NCI-H2227 (cell line): ENCODE data around the gene GRHPR.
"Not testable (repeated sequence)": the region's sequence is repeated elsewhere in the genome, so short reads cannot be mapped to it uniquely, and the experiment has no call there.

Source experiments
- DNase-seq: peaks from one replicate; lab custom pipeline; 2025; ENCODE audit not compliant: unreplicated experiment; lab: John Stamatoyannopoulos, UW

Gene GRHPR

GRCh38 chr9:37422289-37423104 is at the start of gene GRHPR:
GRHPR (plus strand) TSS chr9:37422696; CDS start chr9:37422751, 55 bp downstream.
- peak; percentile 80 for DNase-seq

GRCh38 chr9:37372839-37373238 is 49.7 kb upstream of the GRHPR start:
- DNase-seq = no peak

- DNase-seq = no peak
Measured at GRCh38 chr9:37373621-37374020, 48.9 kb upstream of the GRHPR start.

GRCh38 chr9:37374892-37375291 is 47.6 kb upstream of the GRHPR start:
- no peak for DNase-seq

DNA sequence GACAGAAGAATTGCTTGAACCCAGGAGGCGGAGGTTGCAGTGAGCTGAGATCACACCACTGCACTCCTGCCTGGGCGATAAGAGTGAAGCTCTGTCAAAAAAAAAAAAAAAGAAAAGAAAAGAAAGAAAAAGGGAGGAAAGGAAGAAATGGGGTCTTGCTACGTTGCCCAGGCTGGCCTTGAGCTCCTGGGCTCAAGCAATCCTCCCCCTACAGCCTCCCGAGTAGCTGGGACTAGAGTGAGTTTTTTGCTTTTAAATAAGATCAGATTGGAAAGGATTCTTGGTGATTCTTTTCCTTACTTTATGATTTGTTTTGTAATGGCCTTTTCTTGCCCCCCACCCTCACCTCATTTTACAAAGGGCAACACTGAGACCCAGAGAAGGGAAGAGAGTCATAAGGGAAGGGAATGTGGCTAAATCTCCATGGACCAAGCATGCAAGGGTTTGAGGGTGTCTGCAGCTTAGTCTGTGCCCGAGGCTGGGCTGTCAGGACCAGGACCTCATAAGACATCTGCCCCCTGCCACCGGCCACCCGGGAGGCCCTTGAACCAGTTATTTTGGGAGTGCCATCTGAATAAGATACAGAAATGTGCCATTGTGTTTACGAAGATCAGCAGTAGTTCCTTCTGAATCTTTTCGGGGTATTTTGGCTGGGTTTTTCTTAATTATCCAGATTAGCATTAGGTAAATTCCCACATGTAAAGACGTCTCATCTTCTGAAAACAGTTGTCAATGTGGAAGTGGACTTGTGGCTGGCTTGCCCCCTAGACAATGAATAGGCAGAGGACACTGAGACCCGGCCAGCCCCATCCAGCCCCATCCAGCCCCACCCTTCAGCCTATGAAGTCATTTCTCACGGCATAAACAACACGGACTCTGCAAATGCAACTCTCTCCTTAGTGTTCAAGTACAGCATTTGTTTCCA is 44.5 kb upstream of the GRHPR start:
- no peak for DNase-seq

DNA sequence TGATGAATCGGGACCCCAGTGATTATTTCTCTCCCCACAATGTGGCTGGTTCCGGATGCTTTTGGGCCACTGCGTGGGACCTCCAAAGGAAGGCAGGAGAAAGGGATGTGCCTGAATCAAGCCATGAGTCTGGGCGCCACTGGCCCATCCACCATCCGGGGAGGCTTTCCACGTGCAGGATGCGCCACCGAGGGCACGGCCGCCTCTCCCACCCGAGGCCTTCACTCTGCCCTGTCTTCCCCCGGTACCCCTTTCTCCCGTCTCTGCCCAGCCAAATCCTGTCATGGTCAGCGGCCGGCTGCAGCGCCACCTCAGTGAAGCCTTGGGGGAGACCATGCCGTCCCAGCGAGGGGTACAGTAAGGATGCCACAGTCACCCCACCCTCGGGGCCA is 43.9 kb upstream of the GRHPR start:
- no peak for DNase-seq

- DNase-seq = no peak
Measured at GRCh38 chr9:37379835-37380234, 42.7 kb upstream of the GRHPR start.

- DNase-seq = no peak
Measured at GRCh38 chr9:37380570-37380969, 41.9 kb upstream of the GRHPR start.

- DNase-seq = no peak
Measured at GRCh38 chr9:37381094-37381741, 41.3 kb upstream of the GRHPR start.

GRCh38 chr9:37382161-37382981 is 40.1 kb upstream of the GRHPR start:
- DNase-seq = no peak

- DNase-seq = no peak
Measured at GRCh38 chr9:37382982-37383357, 39.5 kb upstream of the GRHPR start.

- DNase-seq = no peak
Measured at GRCh38 chr9:37383393-37383792, 39.1 kb upstream of the GRHPR start.

DNA sequence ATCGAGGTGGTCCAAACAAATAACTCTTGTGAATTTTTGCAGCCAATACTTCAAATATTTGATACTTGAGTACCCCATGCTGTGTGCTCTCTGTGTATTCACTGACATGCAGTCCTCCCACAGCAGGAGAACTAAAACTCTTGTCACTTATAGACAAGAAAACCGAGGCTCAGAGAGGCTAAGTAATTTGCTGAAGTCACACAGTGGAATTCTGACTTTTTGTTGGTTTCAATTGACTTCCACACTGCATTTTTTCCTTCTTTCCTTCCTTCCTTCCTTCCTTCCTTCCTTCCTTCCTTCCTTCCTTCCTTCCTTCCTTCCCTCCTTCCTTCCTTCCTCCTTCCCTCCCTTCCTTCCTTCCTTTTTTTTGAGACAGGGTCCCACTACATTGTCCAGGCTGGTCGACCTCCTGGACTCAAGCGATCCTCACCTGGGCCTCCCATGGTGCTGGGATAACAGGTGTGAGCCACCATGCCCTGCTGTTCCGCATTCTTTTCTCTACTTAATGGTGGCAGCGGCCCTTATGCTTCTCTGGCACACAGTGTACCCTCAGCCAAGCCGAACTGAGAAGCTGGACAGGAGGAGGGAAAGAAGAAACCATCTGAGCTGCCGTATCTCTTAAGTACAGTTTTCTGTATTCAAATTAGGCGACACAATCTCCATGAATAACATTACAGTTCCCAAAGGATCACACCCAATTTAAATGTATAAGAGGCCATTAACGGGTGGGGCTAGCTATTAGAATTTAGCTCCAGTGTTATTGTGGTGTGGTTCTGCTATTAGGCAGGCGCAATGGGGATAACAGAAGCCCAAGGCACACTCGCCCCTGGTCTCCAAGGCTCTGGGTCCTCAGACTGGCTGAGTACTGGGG is 38.4 kb upstream of the GRHPR start:
- no peak for DNase-seq

GRCh38 chr9:37385286-37385685 is 37.2 kb upstream of the GRHPR start:
- DNase-seq = no peak

GRCh38 chr9:37386988-37387387 is 35.5 kb upstream of the GRHPR start:
- no peak for DNase-seq

DNA sequence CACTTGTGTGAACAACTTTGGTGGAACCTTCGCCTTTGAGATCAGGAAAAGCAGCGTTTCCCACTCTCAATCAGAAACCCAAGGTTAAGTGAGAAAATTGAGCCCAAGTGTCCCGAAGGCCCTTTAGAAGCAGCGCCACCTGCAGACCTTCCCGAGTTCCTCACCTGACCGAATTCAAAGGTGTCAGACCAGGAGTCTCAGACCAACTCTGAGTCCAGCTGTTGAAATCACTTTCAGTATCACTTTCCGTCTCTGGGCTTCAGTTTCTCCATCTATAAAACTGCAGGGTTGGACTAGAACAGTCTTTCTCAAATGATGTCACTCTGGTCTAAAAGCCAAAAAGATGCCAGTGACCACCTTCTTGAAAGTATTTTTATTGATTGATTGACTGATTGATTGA is 31.7 kb upstream of the GRHPR start:
- DNase-seq = no peak

DNA sequence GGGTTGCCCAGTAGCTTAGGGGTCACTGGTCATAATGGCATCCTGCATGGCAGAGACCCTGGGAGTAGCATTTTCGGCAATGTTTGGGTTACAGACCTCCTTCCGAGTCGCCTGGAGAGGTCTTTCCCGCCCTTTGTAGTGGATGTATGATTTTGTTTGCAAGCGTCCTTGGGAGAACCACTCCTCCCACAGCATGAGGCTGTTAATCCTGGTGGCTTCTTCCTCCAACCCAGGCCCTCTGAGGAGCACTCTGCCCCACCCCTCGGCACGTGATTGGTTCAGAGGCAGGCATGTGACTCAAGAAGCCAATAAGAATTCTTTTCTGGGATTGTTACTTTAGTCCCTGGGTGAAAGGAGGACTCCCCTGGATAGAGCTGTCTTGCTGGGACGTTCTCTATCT is 30.2 kb upstream of the GRHPR start:
- no peak for DNase-seq

GRCh38 chr9:37395229-37395628 is 27.3 kb upstream of the GRHPR start:
- no peak for DNase-seq

DNA sequence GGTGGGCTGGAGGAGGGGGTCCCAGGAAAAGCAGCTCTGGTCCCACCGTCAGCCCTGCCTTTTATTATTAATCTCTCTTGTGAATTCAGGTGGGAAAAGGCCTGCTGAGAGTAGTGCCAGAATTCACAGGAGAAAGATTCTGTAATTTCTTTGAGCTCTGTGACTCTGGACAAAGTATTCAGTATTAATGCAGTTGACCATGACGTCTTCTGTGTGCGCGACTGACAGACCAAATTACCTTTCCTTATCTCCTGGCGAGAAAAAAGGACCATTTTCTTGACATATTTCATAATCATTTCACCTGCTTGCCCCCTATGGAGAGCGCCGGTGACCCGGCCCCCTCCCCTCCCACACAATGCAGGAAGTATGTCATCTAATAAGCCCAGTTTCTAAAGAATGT is 26.8 kb upstream of the GRHPR start:
- no peak for DNase-seq

DNA sequence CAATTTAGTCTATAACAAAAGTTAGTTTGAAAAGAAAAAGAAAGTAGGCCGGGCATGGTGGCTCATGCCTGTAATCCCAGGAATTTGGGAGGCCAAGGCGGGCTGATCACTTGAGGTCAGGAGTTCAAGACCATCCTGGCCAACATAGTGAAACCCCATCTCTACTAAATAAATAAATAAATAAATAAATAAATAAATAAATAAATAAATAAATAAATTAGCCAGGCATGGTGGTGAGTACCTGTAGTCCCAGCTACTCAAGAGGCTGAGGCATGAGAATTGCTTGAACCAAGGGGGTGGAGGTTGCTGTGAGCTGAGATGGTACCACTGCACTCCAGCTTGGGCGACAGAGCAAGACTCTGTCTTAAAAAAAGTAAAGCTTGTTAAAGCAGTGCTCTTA is 24.5 kb upstream of the GRHPR start:
- not testable (repeated sequence) for DNase-seq
